D341Med (cell line): ENCODE data around the gene CDYL.

Source experiments
- DNase-seq: peaks from one replicate; pipeline ENCODE4 v3.0.0; 2012; ENCODE audit warnings: low spot score

The CDYL gene

DNA sequence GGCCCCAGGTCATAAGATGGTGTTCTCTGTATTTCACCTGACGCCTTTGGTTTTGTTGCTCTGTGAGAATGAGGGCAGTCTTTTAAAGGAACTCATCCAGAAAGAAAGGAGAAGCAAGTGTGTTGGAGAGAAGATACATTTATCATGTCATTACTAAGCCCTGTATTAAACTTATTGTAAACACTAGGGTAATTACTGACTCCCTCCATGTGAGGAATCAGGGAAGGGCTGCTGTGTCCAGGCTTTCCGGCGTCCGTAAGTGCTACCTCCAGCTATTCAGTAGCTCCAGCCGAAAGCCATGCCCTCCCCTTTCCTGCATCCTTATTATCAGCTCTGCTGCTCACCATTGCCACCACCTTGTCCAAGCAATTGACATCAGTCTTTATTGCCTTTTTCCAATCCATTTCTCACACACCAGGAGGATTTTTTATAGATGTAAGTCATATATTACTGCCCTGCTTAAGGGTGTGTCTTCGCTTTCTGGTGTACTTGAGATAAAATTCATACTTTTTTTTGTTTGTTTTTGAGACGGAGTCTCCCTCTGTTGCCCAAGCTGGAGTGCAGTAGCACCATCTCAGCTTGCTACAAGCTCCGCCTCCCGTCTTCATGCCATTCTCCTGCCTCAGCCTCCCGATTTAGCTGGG, 133.0 kb downstream of the CDYL start:
- no peak for DNase-seq

- DNase-seq: no peak
These were observed 134.0 kb downstream of the CDYL start for GRCh38 chr6:4910037-4910760.

DNA sequence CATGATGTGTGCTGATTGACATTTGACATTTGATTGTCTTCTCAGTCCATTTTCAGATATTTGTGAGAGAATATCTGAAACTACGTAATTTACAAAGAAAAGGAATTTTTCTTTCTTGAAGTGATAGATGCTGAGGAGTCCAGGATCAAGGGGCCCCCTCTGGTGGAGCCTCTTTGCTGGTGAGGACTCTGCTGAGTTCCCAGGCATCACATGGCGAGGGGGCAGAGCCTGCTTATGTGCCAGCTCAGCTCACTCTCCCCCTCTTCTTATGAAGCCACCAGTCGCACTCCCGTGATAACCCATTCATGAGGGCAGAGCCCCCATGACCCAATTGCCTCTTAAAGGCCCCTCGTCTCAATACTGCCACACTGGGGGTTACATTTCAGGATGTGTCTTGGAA, 136.4 kb downstream of the CDYL start:
- no peak for DNase-seq

DNA sequence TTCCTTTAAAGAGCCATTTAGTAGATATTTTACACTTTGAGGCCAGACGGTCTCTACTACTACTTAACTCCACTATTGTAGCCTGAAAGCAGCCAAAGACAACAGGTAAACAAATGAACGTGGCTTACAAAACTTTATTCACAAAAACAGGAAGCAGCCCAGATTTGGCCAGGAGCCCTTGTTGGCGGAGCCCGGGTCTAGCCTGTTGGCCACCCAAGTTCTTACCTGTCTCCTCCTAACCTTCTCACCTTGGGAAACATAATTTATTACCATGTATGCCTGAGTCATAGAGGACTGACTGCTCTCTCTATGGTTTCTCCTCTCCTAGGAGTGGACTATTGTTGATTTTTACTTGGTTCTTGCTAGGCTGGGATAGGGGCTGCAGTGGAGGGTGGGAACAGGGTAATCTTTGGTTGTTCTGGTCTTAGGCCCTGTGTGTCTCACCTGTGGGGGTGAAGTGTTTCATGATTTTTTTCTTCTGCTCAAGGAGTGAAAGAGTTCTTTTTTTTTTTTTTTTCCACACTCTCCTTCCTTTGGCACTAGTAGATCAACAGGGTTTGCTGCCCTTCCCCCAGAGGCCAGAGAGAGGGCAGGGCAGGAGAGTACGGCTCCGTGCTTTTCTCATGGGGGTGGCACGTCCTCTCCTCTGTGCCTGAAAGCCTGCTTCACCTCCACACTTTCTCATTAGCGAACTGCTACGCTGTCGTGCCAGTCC, 137.7 kb downstream of the CDYL start:
- no peak for DNase-seq

DNA sequence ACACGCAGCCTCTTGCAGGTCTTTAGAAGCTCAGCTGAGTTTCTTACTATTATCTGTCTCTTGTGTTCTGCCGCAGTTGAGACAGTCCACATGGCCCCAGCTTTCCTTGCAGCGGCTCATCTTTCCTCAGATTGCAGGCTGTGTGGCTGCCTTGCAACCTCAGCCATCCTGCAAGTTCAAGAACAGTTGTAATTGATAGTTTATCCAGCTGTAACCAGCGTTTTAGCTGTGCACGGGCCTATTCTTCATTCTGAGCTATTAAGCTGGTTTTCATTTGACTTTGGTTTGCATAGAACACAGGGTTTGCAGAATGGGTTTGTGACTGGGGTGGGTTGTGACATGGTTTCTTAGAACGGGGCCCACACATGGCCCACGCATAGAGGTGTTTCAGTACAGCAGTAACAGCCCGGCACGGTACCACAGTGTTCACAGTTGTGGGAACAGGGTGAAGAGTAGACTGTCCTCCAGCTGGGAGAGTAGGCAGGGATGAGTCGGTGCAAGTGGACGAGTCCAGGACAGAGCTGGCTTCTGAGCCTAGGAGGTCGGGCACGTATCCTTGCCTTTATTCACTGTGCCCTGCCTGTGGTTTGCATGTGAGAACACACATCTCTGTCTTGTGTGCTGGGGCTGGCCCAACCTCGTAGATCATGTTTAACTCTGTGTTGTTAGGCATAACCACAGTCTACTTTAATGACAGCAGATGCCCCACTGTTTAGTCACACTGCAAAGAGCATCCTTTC, 138.4 kb downstream of the CDYL start:
- no peak for DNase-seq

- no peak for DNase-seq
These were observed 140.9 kb downstream of the CDYL start for GRCh38 chr6:4916954-4917561.

DNA sequence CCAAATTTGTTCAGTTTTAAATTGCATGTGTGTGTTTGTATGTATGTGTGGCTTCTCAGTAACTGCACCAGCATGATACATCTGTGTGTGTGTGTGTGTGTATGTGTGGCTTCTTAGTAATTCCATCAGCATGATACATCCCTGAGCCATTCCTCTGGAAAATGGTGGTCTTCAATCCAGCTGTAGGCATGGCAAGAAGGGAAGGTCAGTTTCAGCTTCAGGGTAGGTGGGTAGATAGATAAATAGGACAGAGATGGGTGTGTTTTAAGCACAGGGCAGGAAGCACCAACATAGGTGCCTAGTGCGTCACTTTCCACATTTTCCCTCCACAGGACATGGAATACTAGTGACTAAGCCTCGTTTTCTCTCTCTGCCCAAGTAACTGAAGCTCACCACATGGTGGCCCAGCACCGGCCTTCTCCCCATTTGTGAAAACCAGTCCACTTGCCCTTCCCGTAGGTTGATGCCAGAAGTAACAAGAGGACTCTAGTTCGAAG, 144.8 kb downstream of the CDYL start:
- DNase-seq: no peak

DNA sequence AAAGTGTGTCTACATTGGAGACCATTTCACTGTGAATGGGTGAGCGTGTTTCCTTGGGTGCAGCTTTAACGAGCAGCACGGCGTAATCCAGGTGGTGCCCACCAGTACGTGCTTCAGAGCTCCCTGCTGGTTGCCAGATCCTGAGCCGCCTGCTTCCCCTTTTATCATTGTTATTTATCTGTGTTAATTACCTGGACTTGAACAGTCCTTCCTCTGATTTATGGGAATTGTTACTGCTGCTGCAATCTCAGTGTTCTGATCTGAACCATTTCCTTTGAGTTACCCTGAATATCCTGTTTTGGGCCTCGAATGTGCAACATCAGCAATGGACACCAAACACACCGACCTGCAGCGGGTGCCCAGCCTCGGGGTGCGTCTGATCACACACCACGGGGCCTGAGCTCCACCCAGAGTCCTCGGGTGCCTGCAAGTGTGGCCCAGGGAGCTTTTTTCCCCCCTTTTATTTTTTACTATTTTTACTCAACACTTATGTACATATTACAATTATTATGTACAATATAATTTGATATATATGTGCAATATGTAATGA, 146.4 kb downstream of the CDYL start:
- no peak for DNase-seq

GRCh38 chr6:4923081-4923480, 146.9 kb downstream of the CDYL start:
- no peak for DNase-seq

DNA sequence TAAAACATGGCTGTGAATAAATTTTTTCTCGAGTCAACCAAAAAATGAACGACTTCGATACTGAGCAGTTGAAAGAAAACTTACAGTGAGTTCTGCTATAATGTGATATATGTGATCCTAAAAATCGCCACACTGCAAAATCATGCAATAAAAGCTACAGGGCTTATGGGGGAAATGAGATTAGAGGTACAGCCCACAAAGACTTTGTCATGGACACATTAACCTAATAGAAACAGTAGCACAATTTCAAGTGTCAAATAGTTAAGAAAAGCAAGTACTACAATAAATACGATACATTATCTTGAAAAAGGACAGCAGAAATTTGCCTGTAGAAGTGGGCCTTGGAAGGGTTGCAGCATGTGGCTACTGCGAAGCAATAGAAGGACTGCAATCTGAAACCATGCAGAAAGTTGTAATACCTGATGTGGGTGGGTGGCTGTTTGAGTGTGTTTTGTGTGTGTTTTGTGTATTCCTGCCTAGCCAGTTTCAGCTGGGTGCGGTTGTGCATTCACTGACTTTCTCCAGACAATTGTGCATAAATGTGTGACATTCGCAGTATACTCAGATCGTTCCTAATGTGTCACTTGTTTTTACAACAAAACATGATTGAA, 148.6 kb downstream of the CDYL start:
- DNase-seq: no peak

GRCh38 chr6:4925580-4925979, 149.4 kb downstream of the CDYL start:
- DNase-seq: no peak

DNA sequence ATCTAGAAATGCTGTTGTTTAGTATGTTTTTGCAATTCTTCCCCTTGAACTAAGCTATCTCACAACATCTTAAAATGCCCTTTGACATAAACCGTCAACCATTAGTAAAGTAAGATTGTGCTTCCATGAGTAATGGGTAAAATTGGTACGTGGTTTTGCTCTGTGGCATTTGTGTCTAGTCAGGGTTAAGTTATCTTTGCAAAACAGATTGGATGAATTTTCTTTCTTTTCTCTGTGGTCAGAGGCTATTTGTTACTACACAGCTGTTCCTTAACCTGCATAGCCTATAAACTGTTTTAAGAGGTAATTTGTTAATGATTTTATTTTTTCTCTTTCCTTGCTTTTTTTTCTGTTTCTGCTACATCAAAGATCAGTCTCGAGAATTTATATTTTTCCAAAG, 152.2 kb downstream of the CDYL start:
- no peak for DNase-seq

- DNase-seq: no peak
These were observed 153.0 kb downstream of the CDYL start for GRCh38 chr6:4929097-4929718.

DNA sequence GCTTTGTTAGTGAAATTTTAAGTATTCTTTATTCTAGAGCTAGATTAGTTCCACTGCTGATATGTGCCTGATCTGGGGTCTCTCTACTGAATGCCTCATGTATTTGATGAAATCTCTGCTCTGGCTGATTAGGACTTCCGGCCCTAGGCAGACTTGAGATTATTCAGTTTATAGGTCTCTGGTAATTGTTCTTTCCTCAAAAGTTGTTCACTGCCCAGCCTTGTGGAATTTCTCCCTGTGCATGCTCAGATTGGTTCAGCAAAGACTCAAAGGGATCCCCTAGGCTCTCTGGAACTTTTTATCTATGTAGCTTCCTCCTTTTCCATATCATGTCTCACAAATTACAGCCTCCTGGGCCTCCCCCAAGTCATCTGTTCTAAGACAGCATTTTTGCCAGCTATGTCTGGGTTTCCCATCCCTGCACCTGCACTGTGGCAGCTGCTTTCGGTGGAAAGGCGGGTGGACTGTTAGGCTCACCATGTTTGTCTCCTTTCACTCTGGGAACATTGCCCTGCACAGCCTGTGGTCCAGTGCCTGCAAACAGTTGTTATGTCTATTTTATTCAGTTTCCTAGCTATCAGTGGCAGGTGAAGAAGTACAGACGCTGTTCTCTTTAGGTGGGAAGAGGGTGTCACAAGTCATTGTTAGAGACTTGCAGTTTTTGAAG, 154.0 kb downstream of the CDYL start:
- no peak for DNase-seq

GRCh38 chr6:4931530-4932227, 155.5 kb downstream of the CDYL start:
- no peak for DNase-seq

- no peak for DNase-seq
These were observed 156.2 kb downstream of the CDYL start for GRCh38 chr6:4932228-4932903.

DNA sequence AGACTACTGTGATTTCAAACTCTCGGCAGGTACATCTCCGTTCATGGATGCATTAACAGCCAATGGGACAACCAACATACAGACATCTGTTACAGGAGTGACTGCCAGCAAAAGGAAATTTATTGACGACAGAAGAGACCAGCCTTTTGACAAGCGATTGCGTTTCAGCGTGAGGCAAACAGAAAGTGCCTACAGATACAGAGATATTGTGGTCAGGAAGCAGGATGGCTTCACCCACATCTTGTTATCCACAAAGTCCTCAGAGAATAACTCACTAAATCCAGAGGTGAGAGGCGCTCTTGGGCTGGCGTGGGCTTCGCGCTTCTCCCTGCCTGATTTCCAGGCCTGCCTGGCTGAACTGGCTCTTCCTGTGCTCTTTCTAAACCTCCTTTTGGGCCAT, 159.3 kb downstream of the CDYL start:
- no peak for DNase-seq

DNA sequence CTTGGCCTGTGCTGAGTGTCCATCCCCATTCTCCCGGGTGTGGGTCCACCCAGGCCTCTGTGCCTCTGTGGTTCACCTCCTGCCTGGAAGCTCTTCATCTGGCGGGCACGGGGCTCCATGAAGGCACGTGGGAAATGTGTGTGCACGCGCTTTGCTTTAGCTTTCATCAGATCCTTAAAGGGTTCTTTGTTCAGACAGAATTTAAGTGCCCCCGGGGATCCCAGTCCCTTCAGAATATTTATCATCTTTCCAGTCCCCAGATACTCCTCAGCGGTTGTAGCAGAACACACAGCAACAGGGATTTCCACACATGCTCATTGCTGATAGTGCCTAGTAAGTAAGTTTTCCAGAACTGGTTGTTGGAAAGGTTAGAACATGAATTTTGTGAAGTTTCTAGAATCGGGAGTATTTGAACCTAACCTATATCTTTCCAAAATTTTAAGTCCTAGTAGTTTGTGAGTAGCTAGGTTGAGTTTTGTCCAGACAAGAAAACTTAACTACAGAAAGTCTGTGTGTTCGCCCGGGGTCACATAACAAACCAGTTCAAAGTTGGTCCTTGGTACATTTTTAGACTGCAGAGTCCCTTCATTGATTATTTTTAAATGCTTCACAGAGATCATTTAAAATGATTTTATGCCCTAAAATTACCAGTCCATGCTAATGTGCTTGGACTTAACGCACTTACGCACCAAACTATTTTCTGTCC, 159.9 kb downstream of the CDYL start:
- no peak for DNase-seq
